ENCODE data around the gene NID1. TPM values are rescaled to one million over a fixed set of nuclear protein-coding genes. Genes with fewer than 3 reads are reported as not detected.

The NID1 gene
- total RNA-seq, 1 donor: 204 TPM

DNA sequence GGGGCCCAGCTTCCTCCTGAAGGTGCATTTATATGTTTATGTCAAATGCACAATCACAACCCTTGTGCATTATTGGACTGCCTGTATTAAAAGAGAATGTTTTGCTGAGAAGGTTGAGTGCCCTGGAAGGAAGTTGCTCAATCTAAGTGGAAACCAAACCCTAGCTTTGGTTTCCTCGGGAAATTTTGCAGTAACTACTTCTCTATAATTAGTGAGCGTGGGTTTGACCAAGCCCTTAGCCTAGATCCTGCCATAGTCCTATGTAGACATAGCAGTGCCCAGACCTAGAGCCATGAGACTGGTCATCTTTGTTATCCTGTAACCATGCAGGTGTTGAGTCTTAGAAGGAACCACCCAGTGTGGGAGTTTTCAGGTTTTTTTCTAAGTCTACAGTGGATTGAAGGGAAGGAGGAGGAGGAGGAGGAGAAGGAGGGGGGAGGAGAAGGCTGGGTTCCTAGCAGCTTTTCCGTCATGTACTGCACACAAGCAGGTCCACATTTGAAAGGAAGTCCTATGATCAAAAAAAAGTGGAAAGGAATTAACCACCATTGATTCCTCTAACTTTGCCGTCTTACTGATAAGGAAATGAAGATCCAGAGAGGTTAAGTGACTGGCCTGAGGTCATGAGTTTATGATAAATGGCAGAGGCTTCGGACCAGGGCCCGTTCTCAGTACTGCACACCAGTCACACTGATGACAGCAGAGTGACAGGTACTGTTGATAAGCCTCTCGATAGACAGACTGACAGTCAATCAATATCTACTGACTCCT lies 126.0 kb downstream of the NID1 start:
- no peak overlapping the region for H3K4me3 ChIP-seq (ENCODE audit: low read depth, low read length)
- peak; percentile 37 for DNase-seq (ENCODE audit: low read depth)
- TF ChIP-seq, protein P1, sequence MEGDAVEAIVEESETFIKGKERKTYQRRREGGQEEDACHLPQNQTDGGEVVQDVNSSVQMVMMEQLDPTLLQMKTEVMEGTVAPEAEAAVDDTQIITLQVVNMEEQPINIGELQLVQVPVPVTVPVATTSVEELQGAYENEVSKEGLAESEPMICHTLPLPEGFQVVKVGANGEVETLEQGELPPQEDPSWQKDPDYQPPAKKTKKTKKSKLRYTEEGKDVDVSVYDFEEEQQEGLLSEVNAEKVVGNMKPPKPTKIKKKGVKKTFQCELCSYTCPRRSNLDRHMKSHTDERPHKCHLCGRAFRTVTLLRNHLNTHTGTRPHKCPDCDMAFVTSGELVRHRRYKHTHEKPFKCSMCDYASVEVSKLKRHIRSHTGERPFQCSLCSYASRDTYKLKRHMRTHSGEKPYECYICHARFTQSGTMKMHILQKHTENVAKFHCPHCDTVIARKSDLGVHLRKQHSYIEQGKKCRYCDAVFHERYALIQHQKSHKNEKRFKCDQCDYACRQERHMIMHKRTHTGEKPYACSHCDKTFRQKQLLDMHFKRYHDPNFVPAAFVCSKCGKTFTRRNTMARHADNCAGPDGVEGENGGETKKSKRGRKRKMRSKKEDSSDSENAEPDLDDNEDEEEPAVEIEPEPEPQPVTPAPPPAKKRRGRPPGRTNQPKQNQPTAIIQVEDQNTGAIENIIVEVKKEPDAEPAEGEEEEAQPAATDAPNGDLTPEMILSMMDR (IDR thresholded peaks at IDR 0.05; ENCODE audit: insufficient read depth, low read depth, low read length): no peak

DNA sequence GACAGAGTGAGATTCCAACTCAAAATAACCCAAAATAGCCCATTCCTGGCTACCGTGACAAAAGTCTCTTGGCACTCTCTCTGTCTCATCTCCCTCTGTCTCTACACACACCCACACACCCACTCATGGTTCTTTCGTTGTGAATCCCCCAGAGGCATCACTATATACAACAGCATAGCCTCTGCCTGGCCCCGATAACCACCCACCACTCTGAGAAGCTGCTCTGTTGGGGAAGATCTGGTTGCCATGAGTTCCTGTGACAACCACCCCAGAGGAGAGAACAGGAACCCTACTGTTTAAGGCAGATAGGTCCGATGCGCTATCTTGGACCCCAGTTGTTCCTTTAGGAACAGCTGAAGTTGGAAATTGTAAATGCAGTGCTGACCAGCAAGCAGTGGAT lies 127.8 kb downstream of the NID1 start:
- no peak for DNase-seq (ENCODE audit: low read depth)
- TF ChIP-seq, protein P1 (IDR thresholded peaks at IDR 0.05; ENCODE audit: insufficient read depth, low read depth, low read length): no peak
- H3K4me3 ChIP-seq (ENCODE audit: low read depth, low read length): no peak overlapping the region

- TF ChIP-seq, protein P1 (IDR thresholded peaks at IDR 0.05; ENCODE audit: insufficient read depth, low read depth, low read length): no peak
- H3K4me3 ChIP-seq (ENCODE audit: low read depth, low read length): no peak overlapping the region
- DNase-seq (ENCODE audit: low read depth): no peak
These were observed 129.4 kb downstream of the NID1 start for GRCh38 chr1:235935235-235936225.

DNA sequence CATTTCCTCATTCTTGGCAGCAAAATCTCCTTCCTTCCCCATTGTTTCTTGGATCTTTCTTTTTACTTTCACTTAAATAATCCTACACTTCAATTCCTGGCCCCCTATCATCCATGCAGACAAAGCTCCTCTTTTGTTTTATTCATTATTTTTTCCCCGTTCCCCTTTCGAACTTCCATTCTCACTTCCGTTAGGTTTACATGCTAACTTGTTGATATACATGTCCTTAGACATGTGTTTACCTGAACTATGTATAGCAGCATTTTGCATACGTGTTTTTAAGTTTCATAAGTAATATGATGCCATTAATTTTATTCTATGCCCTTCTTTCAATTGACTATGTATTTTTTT lies 131.1 kb downstream of the NID1 start:
- DNase-seq (ENCODE audit: low read depth): no peak
- no peak overlapping the region for H3K4me3 ChIP-seq (ENCODE audit: low read depth, low read length)
- TF ChIP-seq, protein P1 (IDR thresholded peaks at IDR 0.05; ENCODE audit: insufficient read depth, low read depth, low read length): no peak

GRCh38 chr1:235933017-235933765 lies 131.7 kb downstream of the NID1 start:
- DNase-seq (ENCODE audit: low read depth): no peak
- TF ChIP-seq, protein P1 (IDR thresholded peaks at IDR 0.05; ENCODE audit: insufficient read depth, low read depth, low read length): no peak

DNA sequence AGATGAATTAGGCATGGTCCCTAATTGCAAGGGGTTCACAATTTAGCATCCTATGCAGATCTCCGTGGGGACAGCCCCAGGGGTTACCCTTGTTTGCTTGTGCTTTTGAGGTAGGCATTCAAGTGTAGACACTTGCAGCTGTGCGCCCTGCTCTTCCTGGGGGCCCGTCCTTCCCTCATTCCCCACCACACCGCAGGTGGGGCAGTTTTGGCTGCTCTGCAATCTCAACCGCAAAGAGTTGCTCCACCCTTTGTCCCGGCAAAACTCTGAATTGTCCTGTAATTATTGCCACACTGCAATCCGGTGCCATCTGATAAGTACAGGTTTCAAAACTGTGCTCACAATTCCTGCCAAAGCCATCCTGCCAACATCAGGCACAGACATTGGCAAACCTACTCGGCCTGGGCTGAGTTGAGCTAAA lies 132.8 kb downstream of the NID1 start:
- no peak overlapping the region for H3K4me3 ChIP-seq (ENCODE audit: low read depth, low read length)
- no peak for DNase-seq (ENCODE audit: low read depth)
- TF ChIP-seq, protein P1 (IDR thresholded peaks at IDR 0.05; ENCODE audit: insufficient read depth, low read depth, low read length): no peak

More at GRCh38 chr1:235933017-235933765, 131.7 kb downstream of the NID1 start:
- H3K4me3 ChIP-seq (ENCODE audit: low read depth, low read length): no peak overlapping the region

Data from fibroblast of villous mesenchyme (primary cell).